Loucy (cell line): ENCODE measurements around the gene PERCC1.

Experiments
- EZH2phosphoT487 ChIP-seq: fragments of 200-600 bp; IDR thresholded peaks from 2 replicates; pipeline ENCODE4 v1.6.1; 2018; ENCODE audit warnings: antibody characterized with exemption, mild to moderate bottlenecking, moderate library complexity, borderline replicate concordance
- TF ChIP-seq, protein P1 (sequence below): fragments of 200-600 bp; sonication (generic); conservative IDR thresholded peaks from 2 replicates; pipeline ENCODE4 v1.5.1; 2014; ENCODE audit warnings: mild to moderate bottlenecking, antibody characterized with exemption, low read length

DNA sequence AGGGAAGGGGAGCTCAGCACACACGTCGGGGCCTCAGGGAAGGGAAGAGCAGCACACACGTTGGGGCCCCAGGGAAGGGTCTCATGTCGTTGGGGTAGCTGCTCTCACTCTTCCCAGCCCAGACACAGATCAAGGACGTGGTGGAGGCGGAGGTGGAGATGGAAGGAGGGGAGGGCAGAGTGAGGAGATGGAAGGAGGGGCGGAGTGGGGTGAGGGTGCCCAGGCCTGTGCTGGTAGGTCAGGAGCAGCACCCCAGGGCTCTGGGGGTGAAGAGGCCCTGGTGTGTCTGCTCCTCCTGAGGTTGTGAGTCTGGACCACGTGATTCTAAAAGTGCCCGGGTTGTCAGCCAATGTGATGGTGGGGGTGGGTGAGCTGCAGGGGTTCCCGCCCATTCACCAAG is 29.1 kb downstream of the PERCC1 start:
- TF ChIP-seq, protein P1, sequence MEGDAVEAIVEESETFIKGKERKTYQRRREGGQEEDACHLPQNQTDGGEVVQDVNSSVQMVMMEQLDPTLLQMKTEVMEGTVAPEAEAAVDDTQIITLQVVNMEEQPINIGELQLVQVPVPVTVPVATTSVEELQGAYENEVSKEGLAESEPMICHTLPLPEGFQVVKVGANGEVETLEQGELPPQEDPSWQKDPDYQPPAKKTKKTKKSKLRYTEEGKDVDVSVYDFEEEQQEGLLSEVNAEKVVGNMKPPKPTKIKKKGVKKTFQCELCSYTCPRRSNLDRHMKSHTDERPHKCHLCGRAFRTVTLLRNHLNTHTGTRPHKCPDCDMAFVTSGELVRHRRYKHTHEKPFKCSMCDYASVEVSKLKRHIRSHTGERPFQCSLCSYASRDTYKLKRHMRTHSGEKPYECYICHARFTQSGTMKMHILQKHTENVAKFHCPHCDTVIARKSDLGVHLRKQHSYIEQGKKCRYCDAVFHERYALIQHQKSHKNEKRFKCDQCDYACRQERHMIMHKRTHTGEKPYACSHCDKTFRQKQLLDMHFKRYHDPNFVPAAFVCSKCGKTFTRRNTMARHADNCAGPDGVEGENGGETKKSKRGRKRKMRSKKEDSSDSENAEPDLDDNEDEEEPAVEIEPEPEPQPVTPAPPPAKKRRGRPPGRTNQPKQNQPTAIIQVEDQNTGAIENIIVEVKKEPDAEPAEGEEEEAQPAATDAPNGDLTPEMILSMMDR: no peak
- no peak for TF ChIP-seq EZH2phosphoT487
